ENCODE data around the gene CENPP.
"Not testable (repeated sequence)": the region's sequence is repeated elsewhere in the genome, so short reads cannot be mapped to it uniquely, and the experiment has no call there.

CENPP gene

GRCh38 chr9:92614763-92615461 lies 289.2 kb downstream of the CENPP start:
- DNase-seq (ENCODE audit: low read depth in 2 of 2) = no peak

- no peak for DNase-seq (ENCODE audit: low read depth in 2 of 2)
Measured at GRCh38 chr9:92615790-92616189, 290.0 kb downstream of the CENPP start.

DNA sequence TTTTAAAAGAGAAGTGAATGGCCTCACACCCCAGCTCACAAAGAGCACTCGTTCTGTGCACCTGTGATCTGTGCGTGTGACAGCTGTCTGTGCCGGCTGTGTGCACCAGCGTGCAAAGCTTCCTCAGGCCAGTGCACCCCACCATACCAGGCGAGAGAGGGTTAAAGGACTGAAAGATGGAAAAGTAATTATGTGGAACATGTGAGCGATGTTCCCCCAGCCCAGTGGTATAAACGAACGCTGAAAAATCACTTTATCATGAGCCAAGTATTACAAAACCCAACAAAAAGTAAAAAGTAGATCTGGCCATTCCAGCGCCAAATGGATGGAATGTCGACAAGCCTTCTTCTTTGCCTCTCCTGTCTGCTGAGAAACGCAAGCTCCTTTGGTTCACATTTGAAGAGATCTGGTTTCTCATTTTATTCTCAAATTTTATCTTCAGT lies 290.5 kb downstream of the CENPP start:
- DNase-seq (ENCODE audit: low read depth in 2 of 2) = no peak

DNA sequence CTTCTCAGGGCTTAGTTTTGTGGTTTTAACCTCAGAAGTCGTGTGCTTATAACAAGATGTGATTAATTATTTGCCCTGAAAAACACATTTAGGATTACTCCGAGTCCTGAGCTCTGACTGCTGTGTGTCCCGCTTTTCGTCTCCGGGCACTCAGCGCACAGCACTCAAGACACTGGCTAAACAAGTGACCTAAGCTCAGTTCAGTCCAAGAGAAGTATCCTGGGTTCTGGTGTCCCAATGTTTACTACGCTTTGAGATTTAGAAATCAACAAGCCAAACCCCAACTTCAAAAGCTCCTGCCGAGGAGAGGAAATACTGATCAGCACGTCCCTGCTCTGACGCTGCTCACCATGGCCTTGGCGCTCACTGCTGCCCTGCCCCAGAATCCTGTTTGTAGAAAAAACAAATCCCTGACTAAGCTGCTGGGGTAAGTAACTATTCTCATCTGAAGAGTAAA lies 290.9 kb downstream of the CENPP start:
- DNase-seq (ENCODE audit: low read depth in 2 of 2) = no peak

GRCh38 chr9:92617195-92617813 lies 291.6 kb downstream of the CENPP start:
- no peak for DNase-seq (ENCODE audit: low read depth in 2 of 2)

GRCh38 chr9:92617951-92618510 lies 292.3 kb downstream of the CENPP start:
- DNase-seq (ENCODE audit: low read depth in 2 of 2) = no peak

DNA sequence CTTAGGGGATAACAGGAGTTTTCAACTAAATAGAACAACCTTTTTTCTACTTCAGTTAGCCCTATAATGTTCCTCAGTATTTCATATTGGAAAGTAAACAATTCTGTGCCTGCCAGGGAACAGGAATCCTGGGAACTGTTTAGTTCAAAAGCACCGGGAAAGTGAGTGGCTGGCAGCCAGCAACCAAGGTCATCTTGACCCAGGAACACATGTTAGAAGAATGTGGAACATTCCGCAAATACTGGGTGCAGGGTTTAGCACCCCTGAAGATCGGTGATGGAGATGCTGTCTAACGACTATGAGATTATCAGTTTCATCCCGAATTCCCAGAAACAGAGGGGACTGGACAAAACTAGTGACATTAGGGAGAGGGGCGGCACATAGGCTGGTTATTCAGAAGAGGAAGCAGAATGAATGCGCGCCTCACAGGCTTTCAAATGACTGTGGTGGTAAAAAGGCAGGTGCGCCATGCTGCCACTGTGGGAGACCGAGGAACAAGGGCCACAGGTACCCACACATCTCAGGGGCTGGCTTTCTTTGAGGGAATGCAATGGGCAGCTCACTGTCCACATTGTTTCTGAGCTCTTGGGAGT lies 293.0 kb downstream of the CENPP start:
- DNase-seq (ENCODE audit: low read depth in 2 of 2) = no peak

DNA sequence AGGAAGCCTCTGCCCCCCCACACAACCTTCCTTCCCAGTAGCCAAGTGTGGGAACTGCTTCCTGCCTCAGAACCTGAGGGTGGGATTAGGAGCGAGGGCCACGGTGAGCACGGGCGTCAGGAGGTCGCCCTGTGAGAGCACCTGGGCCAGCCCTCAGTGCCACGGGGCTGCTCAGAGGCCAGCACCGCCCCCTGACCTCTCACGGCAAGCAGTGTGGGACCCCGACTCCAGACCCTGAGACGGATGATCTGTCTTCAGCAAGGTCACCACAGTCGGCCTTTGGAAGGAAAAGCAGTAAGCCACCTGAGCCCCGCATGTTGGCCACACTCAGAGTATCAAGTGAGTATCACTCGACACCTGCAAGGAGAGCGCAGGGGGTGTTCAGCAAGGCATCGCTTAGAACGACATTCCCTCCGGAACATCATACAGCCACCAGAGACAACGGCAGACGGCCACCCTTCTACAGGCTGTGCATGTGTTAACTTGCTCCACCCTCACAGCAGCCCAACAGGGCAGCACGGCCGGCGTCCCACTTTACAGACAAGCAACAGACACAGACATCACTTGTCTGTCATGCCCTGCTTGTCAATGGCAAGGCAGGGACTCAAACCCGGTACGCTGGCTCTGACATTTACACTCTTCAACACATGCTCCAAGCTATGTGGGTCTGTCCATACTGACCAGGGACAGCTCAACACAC lies 294.0 kb downstream of the CENPP start:
- no peak for DNase-seq (ENCODE audit: low read depth in 2 of 2)

- DNase-seq (ENCODE audit: low read depth in 2 of 2) = no peak
Measured at GRCh38 chr9:92620845-92621244, 295.1 kb downstream of the CENPP start.

DNA sequence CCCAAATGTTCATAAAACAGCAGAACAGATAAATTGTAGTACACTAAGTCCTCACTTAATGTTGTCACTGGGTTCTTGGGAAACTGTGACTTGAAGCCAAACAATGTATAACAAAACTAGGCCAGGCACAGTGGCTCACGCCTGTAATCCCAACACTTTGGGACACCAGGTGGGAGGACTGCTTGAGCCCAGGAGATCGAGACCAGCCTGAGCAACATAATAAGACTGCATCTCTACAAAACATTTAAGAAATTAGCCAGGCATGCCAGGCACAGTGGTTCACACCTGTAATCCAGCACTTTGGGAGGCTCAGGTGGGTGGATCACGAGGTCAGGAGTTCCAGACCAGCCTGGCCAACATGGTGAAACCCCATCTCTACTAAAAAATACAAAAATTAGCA lies 298.2 kb downstream of the CENPP start:
- DNase-seq (ENCODE audit: low read depth in 2 of 2) = not testable (repeated sequence)

- no peak for DNase-seq (ENCODE audit: low read depth in 2 of 2)
Measured at GRCh38 chr9:92626484-92626883, 300.7 kb downstream of the CENPP start.

- no peak for DNase-seq (ENCODE audit: low read depth in 2 of 2)
Measured at GRCh38 chr9:92627651-92628050, 301.9 kb downstream of the CENPP start.

- no peak for DNase-seq (ENCODE audit: low read depth in 2 of 2)
Measured at GRCh38 chr9:92631452-92632343, 305.9 kb downstream of the CENPP start.

GRCh38 chr9:92632641-92633040 lies 306.9 kb downstream of the CENPP start:
- no peak for DNase-seq (ENCODE audit: low read depth in 2 of 2)

DNA sequence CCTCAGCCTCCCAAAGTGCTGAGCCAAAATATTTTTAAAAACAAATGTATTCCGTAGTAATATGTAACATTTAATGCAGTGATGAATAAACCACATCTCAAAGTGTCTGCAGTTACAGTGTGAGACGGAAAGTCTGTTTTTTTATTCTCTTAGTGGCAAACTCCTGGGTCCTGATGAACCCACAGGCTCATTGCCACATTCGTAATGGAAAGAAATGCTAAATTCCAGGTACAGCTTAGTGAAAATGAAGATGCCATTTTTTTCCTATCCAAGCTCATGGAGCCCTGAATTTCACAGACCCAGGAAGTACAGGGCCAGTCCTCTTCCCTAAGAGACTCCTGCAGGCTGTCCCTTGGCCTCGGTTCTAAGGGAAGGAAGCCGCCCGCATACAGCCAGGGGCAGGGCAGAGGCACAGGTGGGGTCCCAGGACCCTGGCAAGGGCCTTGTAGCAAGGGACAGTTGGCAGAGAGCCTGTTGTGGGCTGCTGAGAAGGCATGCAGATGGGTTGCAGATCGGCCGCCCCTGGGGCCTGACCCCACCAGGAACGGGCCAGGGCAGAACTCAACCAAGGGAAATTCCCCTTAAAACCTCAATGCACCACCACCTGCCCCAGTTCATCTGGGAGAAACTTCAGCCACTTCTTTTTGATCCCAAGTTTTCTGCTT lies 308.0 kb downstream of the CENPP start:
- DNase-seq (ENCODE audit: low read depth in 2 of 2) = no peak

- peak; percentile 20 to 28 for DNase-seq (ENCODE audit: low read depth in 2 of 2)
Measured at GRCh38 chr9:92634712-92635605, 309.2 kb downstream of the CENPP start.

DNA sequence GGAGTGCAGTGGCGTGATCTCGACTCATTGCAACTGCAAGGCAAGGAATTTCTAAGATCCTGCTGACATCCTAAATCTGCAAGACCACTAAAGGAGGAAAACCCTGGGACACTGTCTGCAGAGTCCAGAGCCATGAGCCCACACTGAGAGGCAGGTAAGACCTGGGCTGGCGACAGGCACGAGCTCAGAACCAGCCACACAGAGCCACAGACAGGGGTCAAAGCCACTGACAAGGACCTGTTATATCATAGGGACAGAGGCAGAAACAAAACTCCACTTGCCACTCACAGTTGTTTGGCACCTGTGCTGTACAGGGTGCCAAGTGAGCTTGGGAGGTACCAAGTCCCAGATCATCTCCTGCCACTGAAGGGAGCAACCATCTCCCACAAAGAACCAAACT lies 310.0 kb downstream of the CENPP start:
- DNase-seq (ENCODE audit: low read depth in 2 of 2) = no peak

GRCh38 chr9:92636627-92637026 lies 310.9 kb downstream of the CENPP start:
- no peak for DNase-seq (ENCODE audit: low read depth in 2 of 2)

DNA sequence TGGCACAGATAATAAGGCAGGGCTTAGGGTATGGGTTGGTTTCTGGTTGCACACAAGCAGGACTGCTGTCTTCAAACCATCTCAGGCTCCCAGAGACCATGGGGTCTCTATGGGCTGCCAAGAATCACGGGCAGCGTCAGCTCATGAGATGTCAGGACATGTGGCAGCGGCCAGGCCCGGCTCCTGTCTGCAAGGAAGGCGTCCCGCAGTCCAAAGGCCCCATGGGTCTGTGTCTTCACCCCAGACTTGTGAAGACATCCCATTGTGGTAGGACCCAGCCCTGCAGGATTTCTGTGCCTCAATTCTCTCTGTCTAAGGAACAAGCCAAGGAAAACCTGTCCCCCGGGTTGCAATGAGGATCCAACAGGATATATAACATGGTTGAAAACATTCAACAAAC lies 311.6 kb downstream of the CENPP start:
- DNase-seq (ENCODE audit: low read depth in 2 of 2) = no peak

Data from fibroblast of skin of left quadriceps (primary cell).